ENCODE results near the gene AOX1. TPM values are rescaled to one million over a fixed set of nuclear protein-coding genes. Genes with fewer than 3 reads are reported as not detected.
A peak's percentile ranks its signal among the peaks of the same experiment; 100 is the strongest.
"Not testable (repeated sequence)": the region's sequence is repeated elsewhere in the genome, so short reads cannot be mapped to it uniquely, and the experiment has no call there.

Gene AOX1
- 1 to 10 TPM in 4 of 8 experiments, under 1 TPM in 4; 0.09 to 9.2 (median 1.5) TPM for total RNA-seq

GRCh38 chr2:200585730-200586643 is at the start of gene AOX1:
Gene AOX1 (plus strand): TSS chr2:200586014. CDS start chr2:200586109, 95 bp downstream.
- ATAC-seq (replicated peaks in 6 of 8): peak; percentile 73 to 90 (median 83)
- no peaks in the 10 kb centered on the region for H3K4me1 ChIP-seq (replicated peaks in 1 of 2)
- in situ Hi-C loops (cut with MboI; ENCODE audit: low pct_unique_long_range_greater_than_20kb in 2 of 9, low sequenced_read_pairs in 9 of 9, unreplicated experiment in 9 of 9): no loop called here
- WGBS, 10 experiments: 0 to 42% (median 13%) methylated on average over 1 to 16 of the region's 62 CpGs; no CpG with 5 or more reads in 2 of the 10 experiments
- no peak within 1 kb of the TSS for H3K27ac ChIP-seq
- peak within 1 kb of the TSS; percentile 24 to 42 (median 33) for H3K4me3 ChIP-seq

GRCh38 chr2:200538139-200538538 is 47.7 kb upstream of the AOX1 start:
- 86 to 100% (median 100%) methylated on average over 1 of the region's 1 CpG; no CpG with 5 or more reads in 2 of the 10 experiments for WGBS, 10 experiments
- Histone ChIP-seq H3K27ac (no peak overlapping the region), H3K4me1 (replicated peaks in 1 of 2) (no peaks in the 10 kb centered on the region), H3K4me3 (no peak overlapping the region)
- ATAC-seq (replicated peaks in 6 of 8): no peak
- in situ Hi-C loops (cut with MboI; ENCODE audit: low pct_unique_long_range_greater_than_20kb in 2 of 9, low sequenced_read_pairs in 9 of 9, unreplicated experiment in 9 of 9): no loop called here

GRCh38 chr2:200540793-200541192 is 45.0 kb upstream of the AOX1 start:
- in situ Hi-C loops (cut with MboI; ENCODE audit: low pct_unique_long_range_greater_than_20kb in 2 of 9, low sequenced_read_pairs in 9 of 9, unreplicated experiment in 9 of 9): no loop called here
- H3K4me1 ChIP-seq (replicated peaks in 1 of 2): no peaks in the 10 kb centered on the region
- no peak overlapping the region for H3K4me3 ChIP-seq
- ATAC-seq (replicated peaks in 6 of 8): no peak
- no peak overlapping the region for H3K27ac ChIP-seq

GRCh38 chr2:200566596-200566995 is 19.2 kb upstream of the AOX1 start:
- H3K4me3 ChIP-seq; H3K4me1 ChIP-seq (replicated peaks in 1 of 2); in situ Hi-C loops (cut with MboI; ENCODE audit: low pct_unique_long_range_greater_than_20kb in 2 of 9, low sequenced_read_pairs in 9 of 9, unreplicated experiment in 9 of 9); H3K27ac ChIP-seq; ATAC-seq (replicated peaks in 6 of 8): not testable (repeated sequence)
- 80 to 95% (median 93%) methylated on average over 1 to 7 of the region's 12 CpGs; no CpG with 5 or more reads in 7 of the 10 experiments for WGBS, 10 experiments

GRCh38 chr2:200567932-200568331 is 17.9 kb upstream of the AOX1 start:
- no peak for ATAC-seq (replicated peaks in 6 of 8)
- 71 to 100% (median 96%) methylated on average over 2 to 3 of the region's 3 CpGs for WGBS, 10 experiments
- H3K4me1 ChIP-seq (replicated peaks in 1 of 2): no peaks in the 10 kb centered on the region
- in situ Hi-C loops (cut with MboI; ENCODE audit: low pct_unique_long_range_greater_than_20kb in 2 of 9, low sequenced_read_pairs in 9 of 9, unreplicated experiment in 9 of 9): no loop called here
- H3K4me3 ChIP-seq: no peak overlapping the region
- H3K27ac ChIP-seq: no peak overlapping the region

GRCh38 chr2:200575957-200576356 is 9.9 kb upstream of the AOX1 start:
- no peak for ATAC-seq (replicated peaks in 6 of 8)
- H3K27ac ChIP-seq: no peak overlapping the region
- in situ Hi-C loops (cut with MboI; ENCODE audit: low pct_unique_long_range_greater_than_20kb in 2 of 9, low sequenced_read_pairs in 9 of 9, unreplicated experiment in 9 of 9): loop anchor here in 1 of 9 experiments (10.0 kb wide), 1 partner anchor 129 kb away; no protein-coding TSS in a partner anchor
- WGBS, 10 experiments: 64 to 100% (median 85%) methylated on average over 2 of the region's 2 CpGs
- H3K4me3 ChIP-seq: no peak overlapping the region
- no peaks in the 10 kb centered on the region for H3K4me1 ChIP-seq (replicated peaks in 1 of 2)

- no peak overlapping the region for H3K27ac ChIP-seq
- WGBS, 10 experiments: 46 to 100% (median 92%) methylated on average over 2 to 3 of the region's 3 CpGs; no CpG with 5 or more reads in 1 of the 10 experiments
- no peaks in the 10 kb centered on the region for H3K4me1 ChIP-seq (replicated peaks in 1 of 2)
- in situ Hi-C loops (cut with MboI; ENCODE audit: low pct_unique_long_range_greater_than_20kb in 2 of 9, low sequenced_read_pairs in 9 of 9, unreplicated experiment in 9 of 9): loop anchor here in 1 of 9 experiments (10.0 kb wide), 1 partner anchor 128 kb away; no protein-coding TSS in a partner anchor
- ATAC-seq (replicated peaks in 6 of 8): no peak
- H3K4me3 ChIP-seq: no peak overlapping the region
These were observed 8.8 kb upstream of the AOX1 start for GRCh38 chr2:200577027-200577426.

- in situ Hi-C loops (cut with MboI; ENCODE audit: low pct_unique_long_range_greater_than_20kb in 2 of 9, low sequenced_read_pairs in 9 of 9, unreplicated experiment in 9 of 9): loop anchor here in 1 of 9 experiments (10.0 kb wide), 1 partner anchor 126 kb away; no protein-coding TSS in a partner anchor
- ATAC-seq (replicated peaks in 6 of 8): peak in 2 of 8 experiments; percentile 53 to 62
- Histone ChIP-seq H3K4me1 (replicated peaks in 1 of 2) (no peaks in the 10 kb centered on the region), H3K27ac (no peak overlapping the region), H3K4me3 (no peak overlapping the region)
- WGBS, 10 experiments: 57 to 100% (median 100%) methylated on average over 1 of the region's 1 CpG; no CpG with 5 or more reads in 5 of the 10 experiments
These were observed 7.0 kb upstream of the AOX1 start for GRCh38 chr2:200578778-200579177.

- no peak for ATAC-seq (replicated peaks in 6 of 8)
- no peak overlapping the region for H3K4me3 ChIP-seq
- 40 to 100% (median 81%) methylated on average over 1 to 3 of the region's 3 CpGs for WGBS, 10 experiments
- no peak overlapping the region for H3K27ac ChIP-seq
- no peaks in the 10 kb centered on the region for H3K4me1 ChIP-seq (replicated peaks in 1 of 2)
- in situ Hi-C loops (cut with MboI; ENCODE audit: low pct_unique_long_range_greater_than_20kb in 2 of 9, low sequenced_read_pairs in 9 of 9, unreplicated experiment in 9 of 9): no loop called here
These were observed 1.2 kb upstream of the AOX1 start for GRCh38 chr2:200584639-200585038.

- no peaks in the 10 kb centered on the region for H3K4me1 ChIP-seq (replicated peaks in 1 of 2)
- 0 to 44% (median 0%) methylated on average over 1 to 2 of the region's 2 CpGs; no CpG with 5 or more reads in 2 of the 10 experiments for WGBS, 10 experiments
- no peak for ATAC-seq (replicated peaks in 6 of 8)
- H3K4me3 ChIP-seq: peak overlapping the region; percentile 24 to 42 (median 33)
- in situ Hi-C loops (cut with MboI; ENCODE audit: low pct_unique_long_range_greater_than_20kb in 2 of 9, low sequenced_read_pairs in 9 of 9, unreplicated experiment in 9 of 9): no loop called here
- H3K27ac ChIP-seq: no peak overlapping the region
These were observed 479 bp upstream of the AOX1 start for GRCh38 chr2:200585340-200585729.

- WGBS, 10 experiments: 0 to 77% (median 22%) methylated on average over 1 to 4 of the region's 9 CpGs; no CpG with 5 or more reads in 6 of the 10 experiments
- peak in 1 of 8 experiments; percentile 6 for ATAC-seq (replicated peaks in 6 of 8)
- in situ Hi-C loops (cut with MboI; ENCODE audit: low pct_unique_long_range_greater_than_20kb in 2 of 9, low sequenced_read_pairs in 9 of 9, unreplicated experiment in 9 of 9): no loop called here
- H3K27ac ChIP-seq: no peak overlapping the region
- peak overlapping the region in 1 of 5 donors; percentile 42 for H3K4me3 ChIP-seq
- H3K4me1 ChIP-seq (replicated peaks in 1 of 2): no peaks in the 10 kb centered on the region
These were observed 796 bp downstream of the AOX1 start for GRCh38 chr2:200586644-200586975.

- H3K27ac ChIP-seq: no peak overlapping the region
- WGBS, 10 experiments: 54 to 100% (median 77%) methylated on average over 1 to 8 of the region's 9 CpGs; no CpG with 5 or more reads in 2 of the 10 experiments
- ATAC-seq (replicated peaks in 6 of 8): no peak
- H3K4me3 ChIP-seq: no peak overlapping the region
- in situ Hi-C loops (cut with MboI; ENCODE audit: low pct_unique_long_range_greater_than_20kb in 2 of 9, low sequenced_read_pairs in 9 of 9, unreplicated experiment in 9 of 9): no loop called here
- no peaks in the 10 kb centered on the region for H3K4me1 ChIP-seq (replicated peaks in 1 of 2)
These were observed 1.3 kb downstream of the AOX1 start for GRCh38 chr2:200587007-200587616.

- in situ Hi-C loops (cut with MboI; ENCODE audit: low pct_unique_long_range_greater_than_20kb in 2 of 9, low sequenced_read_pairs in 9 of 9, unreplicated experiment in 9 of 9): no loop called here
- WGBS, 10 experiments: 50 to 96% (median 78%) methylated on average over 1 to 4 of the region's 4 CpGs; no CpG with 5 or more reads in 1 of the 10 experiments
- Histone ChIP-seq H3K4me3 (no peak overlapping the region), H3K4me1 (replicated peaks in 1 of 2) (no peaks in the 10 kb centered on the region), H3K27ac (no peak overlapping the region)
- no peak for ATAC-seq (replicated peaks in 6 of 8)
These were observed 2.4 kb downstream of the AOX1 start for GRCh38 chr2:200588076-200588678.
